NCI-H69 (cell line): ENCODE data around the gene BRD3.

Experiments used
- DNase-seq: peaks from one replicate; lab custom pipeline; 2025; lab: John Stamatoyannopoulos, UW

The BRD3 gene

DNA sequence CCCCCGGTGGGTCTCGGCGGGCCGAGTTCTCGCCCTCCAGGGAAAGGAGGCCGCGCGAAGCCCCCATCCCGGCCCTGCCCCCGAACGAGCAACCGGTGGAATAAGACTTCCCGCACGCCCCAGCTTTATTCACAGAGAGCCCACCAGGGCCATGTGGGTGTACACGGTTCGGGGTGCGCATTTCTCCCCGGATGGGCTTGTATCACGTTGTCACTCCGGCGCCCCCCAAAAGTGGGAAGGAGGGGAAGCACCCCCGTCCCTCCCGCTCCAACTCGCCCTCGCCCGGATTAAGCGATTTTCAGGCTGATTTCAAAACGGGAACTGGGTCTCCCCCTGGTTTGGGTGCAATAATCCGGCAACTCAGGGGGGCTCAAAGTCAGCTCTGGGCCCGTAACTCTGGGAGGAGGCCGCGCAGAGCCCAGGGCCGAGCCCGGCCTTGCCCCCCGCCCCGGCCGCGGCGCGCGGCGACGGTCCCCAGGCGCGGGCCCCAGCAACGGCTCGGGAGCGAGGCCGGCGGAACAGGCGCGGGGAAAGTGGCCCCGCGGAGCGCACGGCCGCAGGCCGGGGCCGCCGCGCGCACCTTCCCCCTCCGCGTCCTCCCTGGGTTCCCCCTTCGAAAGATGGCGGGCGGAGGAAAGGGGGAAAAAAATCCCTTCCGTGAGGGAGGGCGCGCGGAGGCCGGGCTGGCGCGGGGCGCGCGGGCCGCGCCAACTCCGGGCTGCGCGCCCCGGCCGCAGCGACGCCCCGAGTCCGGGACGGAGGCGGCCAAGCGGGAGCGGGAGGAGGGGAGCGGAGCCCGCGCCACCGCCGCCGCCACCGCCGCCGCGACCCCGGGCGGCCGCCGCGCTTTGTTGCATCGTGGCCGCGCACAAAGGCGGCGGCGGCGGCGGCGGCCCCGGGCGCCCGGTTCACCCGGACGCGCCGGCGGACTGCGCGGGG, 644 bp downstream of the BRD3 start:
- DNase-seq: peak; percentile 84

- peak; percentile 42 for DNase-seq
These were observed 1.3 kb downstream of the BRD3 start for GRCh38 chr9:134066526-134066912.

- DNase-seq: no peak
These were observed 2.0 kb downstream of the BRD3 start for GRCh38 chr9:134065612-134066419.

DNA sequence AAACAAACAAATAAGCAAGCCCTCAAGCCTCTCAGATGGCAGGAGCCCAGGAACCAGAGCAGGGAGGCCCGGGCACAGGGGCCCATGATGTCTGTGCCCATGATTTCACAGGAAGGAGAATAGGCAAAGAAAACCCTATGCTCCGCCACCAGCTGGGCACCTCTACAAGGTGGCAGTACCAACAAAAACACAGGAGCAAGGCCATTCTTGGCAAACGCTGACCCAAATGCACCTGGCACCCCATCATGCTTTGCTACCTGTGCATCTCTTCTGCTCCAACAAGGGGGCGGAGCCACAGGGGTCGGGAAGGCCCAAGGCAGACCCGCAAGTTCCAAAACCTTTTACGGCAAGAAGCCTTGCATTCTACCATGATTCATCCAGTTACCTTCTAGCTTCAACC, 3.1 kb downstream of the BRD3 start:
- no peak for DNase-seq

GRCh38 chr9:134063571-134064450, 4.0 kb downstream of the BRD3 start:
- no peak for DNase-seq

DNA sequence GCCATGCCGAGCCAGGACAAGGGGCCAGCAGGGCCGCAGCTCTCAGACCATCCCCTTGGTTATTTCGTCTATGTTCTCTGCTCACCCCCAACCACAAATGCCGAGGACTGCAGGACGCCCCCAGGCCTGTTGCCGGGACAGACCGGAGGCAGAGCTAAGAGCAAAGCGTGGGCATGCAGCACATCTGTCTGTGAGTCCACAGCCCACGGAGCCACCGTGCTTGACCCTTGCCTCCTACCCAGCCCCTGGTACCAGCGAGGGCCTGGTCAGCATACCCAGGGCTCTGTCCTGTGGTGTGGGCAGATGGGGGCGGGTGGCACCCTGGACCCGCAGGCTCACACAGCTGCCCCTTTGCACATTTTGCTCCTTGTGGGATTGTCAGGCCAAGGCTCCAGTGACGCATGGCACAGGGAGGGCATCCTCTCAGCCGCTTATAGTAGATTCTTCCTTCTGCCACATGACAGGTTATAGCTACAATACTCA, 4.7 kb downstream of the BRD3 start:
- no peak for DNase-seq

DNA sequence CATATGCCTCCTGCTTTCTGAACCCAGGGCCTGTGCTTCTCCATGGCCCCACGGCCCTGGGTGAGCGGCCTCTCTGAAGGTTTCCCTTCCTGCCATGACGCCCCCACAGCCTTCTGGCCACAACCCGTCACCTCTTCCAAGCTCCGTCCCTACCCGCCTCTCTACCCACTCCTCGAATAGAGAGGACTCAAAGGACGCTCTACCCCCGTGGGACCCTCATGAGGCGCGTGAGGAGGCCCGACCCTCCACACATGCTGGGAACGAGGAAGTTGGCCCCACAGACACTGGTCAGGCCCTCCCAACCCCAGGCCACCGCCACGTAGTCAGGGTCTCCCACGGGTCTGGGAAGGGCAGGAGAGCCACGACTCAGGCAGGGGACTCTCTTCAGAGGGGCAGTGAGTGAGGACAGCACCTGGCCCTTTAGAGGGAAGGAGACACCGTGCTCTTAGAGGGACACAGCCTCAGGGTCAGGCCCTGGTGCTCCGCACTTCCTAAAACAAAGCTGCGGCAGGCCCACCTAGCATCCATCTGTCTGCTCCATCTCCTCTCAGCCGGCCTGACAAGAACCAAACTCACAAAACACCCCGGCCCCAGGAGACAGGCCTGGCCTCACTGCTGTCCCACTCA, 5.3 kb downstream of the BRD3 start:
- DNase-seq: no peak

GRCh38 chr9:134061688-134062371, 6.0 kb downstream of the BRD3 start:
- DNase-seq: no peak

DNA sequence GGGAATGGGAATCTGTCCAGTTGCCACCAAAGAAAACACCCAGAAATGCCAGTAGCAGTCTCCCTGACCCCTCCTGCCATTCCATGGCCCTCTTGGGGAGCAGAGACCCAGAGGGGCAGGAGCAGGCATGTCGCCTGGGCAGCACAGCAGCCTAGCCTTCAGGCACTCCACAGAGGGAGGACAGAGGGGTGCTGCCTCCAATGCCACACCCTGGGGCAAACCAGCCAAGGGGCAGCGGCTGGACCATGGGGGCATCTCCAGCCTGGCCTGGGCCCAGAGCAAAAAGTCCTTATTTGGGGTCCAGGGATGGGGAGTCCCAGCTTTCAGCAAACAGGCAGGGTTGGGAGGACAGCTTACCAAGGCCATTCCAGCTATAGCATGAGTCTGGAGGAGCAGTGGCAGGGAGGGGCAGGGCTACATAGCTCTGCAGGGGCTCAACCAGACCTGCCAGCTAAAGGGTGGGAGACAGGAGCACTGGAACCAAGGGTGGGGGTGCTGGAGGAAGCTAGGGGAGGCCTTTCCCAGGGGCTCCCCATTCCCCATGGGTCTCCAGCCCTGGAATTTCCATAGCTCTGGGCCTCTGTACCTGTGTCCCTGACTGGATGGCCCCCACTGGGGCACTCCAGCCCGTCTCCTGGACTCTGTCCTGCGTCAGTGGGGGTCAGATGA, 6.7 kb downstream of the BRD3 start:
- no peak for DNase-seq

DNA sequence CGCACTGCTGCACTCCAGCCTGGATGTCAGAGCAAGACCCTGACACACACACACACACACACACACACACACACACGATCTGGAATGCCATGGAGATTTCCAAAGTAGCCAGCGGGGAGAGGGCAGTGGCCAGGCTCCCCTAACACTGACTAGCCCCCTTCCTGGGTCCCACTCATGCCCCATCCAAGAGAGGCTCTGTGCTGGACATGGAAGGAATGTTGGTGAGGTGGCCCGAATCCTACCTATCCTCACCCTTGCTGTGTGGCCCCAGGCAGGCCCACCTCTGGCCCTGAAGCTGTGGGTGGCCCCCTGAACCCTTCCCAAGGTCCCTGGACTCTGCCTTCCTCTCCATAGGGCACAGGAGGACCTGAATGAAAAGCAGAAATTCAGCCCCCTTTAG, 7.3 kb downstream of the BRD3 start:
- DNase-seq: no peak

- no peak for DNase-seq
These were observed 8.0 kb downstream of the BRD3 start for GRCh38 chr9:134059661-134060395.

- no peak for DNase-seq
These were observed 8.6 kb downstream of the BRD3 start for GRCh38 chr9:134059188-134059641.

DNA sequence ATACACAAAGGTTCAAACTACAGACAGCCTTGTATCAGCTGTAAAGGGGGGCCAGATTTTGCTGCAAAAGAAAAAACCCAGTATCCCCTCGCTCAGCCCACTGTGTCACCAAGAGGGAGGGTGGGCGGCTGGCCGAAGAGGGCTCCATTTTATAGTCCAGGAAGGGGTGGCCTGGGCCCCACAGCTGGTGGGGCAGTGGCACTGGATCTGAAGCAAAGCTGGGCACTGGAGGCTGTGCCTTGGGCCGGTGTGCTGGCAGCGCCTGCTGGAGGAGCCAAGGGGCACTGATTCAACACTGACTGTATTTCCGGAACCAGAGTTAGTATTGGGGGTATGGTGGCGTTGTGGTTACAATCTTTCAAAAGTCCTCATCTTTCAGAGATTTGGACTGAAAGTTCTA, 9.1 kb downstream of the BRD3 start:
- no peak for DNase-seq

DNA sequence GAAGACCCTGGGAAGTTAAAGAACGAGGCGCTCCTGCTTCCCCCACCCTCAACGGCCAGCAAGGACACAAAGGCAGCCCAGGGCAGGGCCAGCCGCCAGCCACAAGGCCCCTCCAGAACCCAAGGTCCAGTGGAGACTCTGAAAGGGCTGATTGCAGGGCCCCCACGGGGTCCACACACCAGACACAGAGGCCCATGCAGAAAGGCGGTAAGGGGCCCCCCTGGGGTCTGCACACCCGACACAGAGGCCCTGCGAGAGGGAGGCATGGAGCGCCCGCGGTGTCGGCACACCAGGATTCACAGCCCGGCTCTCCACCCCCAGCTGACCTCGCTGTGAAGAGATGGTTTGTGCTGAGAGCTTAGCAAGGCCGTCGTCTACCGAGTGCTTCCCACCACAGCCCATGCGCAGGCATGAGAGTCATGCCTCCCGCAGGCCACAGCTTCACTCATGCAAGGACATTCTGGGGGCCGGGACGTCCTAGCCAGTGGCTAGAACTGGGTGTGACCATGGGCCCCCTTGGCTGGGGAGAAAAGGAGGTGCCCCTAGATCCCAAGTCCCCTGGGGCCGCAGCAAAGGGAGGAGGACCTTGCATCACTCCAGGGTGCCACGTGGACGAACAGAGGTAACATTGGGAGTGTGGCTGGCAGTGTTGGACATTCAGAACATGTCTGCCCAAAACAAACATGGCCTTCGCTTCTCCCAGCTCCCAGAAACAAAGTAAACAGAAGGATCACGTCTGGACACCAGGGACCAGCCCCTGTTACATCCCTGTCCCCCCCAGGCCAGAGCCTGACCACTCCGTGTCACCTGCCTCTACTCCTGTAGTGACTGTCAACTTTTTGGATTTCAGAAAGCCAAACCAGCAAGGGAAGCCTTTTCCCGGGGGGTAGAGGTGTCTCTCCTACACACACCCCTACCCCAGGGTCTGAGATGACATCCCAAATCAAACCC, 9.8 kb downstream of the BRD3 start:
- DNase-seq: no peak

DNA sequence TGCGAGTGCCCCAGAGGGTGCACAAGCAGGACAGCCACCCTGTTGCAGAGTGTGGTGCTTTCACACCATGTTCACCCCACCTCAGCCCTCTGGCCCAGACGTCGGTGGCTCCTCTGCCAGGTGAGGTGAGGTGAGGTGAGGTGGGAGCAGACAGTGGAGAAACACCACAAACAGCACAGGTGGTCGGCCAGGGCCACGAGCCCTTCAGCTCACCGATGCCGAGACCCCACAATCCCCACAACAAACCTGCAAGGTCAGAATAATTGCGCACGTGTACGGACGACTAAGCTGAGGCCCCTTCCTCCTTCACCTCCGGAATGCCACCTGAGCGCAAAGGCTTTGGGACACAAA, 10.5 kb downstream of the BRD3 start:
- DNase-seq: no peak

DNA sequence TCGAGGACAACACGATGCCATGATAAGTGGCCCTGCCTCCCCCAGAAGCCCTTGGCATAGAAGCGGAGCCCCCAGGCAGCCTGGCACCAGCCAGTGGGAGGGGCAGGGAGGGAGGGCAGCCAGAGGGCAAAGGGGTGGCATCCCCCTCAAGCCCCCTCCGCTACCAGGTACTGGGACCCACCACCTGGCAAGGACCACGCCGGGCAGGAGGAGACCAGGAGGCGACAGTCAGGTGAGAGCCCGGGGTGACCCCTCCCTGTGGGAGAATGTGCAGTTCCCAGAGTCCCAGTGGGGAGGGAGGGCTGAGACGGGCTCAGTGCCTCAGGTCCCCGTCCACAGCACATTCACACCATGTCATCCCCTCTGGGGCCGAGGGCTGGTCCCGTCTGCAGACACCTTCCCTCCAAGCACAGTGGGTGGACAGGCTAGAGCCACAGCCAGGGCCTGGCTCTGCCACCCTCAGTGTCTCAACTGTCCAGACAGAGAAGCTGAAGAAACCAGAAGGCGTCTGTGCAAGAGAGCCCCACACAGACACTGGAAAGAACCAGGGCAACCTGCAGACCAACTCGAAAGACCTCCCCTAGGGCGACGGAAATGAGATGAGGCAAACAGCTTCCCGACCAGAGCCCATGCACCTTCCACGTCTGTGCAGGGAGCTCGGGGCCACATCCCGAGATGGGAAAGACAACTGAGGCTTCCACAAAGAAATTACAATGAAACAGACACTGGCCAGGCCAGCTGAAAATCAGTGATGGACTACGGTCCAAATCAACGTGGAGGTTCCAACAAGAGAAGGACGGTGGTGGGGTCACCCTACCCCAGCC, 11.1 kb downstream of the BRD3 start:
- no peak for DNase-seq

GRCh38 chr9:134055981-134056461, 11.8 kb downstream of the BRD3 start:
- no peak for DNase-seq
